ENCODE data around the gene DUSP22.

DUSP22 gene

DNA sequence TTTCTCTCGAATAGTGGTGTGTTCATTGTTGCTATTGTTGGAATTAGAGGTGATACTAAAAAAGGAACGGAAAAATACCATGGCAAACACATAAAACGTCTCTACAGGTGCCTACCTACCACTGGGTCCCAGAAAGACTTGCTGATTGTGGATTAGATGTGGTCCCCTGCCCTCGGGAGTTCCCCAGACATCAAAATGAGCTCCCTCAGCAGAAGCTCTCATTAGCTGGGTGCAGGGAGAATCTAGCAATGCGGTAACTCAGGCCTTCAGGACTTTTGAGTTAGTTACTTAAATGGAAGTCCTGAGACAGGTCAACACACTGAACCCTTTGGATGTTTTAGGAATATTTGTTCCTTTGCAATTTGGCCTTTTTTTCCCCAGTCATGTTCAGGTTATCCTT lies 105.3 kb downstream of the DUSP22 start:
- peaks cover 79% of the 10 kb centered on the region for H3K4me1 Mint-ChIP-seq (ENCODE audit: low read depth)
- no peaks in the 10 kb centered on the region for H3K9me3 Mint-ChIP-seq
- H3K27ac Mint-ChIP-seq = peak overlapping the region; percentile 55
- H3K4me3 Mint-ChIP-seq = peak overlapping the region; percentile 62
- no peaks in the 10 kb centered on the region for H3K27me3 Mint-ChIP-seq (ENCODE audit: low read depth)
- H3K36me3 Mint-ChIP-seq (ENCODE audit: low read depth) = peaks cover 77% of the 10 kb centered on the region

DNA sequence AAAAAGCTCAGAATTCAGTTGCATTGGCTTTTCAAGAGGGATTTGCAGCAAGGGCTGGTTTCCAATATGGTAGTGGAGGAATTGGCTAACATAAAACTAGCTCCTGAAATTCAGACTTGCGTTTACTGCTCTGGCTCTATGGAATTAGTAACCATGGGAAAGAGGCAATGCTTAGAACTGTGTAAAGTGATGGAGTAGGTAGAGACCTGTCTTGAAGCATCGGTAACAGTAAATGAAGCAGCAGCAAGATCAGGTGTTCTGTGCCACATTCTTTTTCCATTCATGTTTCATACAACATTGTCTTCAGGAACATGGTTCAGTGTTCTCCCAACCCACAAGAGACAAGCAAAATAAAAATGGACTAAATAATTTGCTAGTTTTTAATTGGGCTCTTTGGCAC lies 105.8 kb downstream of the DUSP22 start:
- Mint-ChIP-seq H3K27ac (no peak overlapping the region), H3K9me3 (no peaks in the 10 kb centered on the region), H3K4me3 (no peak overlapping the region), H3K27me3 (ENCODE audit: low read depth) (no peaks in the 10 kb centered on the region), H3K4me1 (ENCODE audit: low read depth) (peaks cover 84% of the 10 kb centered on the region), H3K36me3 (ENCODE audit: low read depth) (peaks cover 81% of the 10 kb centered on the region)

DNA sequence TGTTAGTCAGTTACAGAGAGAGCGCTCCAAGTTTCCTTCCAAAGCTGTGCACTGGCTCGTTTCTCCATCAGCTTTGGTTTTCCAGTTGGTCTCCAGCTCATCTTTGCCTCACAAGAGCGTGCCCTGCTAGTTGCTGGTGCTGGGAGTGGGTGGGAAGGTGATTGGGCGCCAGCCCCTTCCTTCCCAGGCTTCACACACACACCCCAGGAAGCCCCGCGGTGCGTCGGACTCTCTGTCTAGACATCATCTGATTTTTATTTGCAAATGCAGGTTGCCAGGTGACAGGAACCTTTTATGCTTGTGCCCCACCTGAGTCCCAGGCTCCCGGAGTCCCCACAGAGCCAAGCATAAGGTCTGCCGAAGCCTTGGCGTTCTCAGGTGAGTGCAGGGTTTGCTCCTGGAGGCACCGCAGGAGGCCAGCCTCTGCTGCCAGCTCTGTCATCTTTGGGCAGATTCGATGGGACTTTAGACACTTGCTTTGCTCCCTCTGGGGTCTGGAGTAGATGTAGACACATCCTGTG lies 106.3 kb downstream of the DUSP22 start:
- no peaks in the 10 kb centered on the region for H3K9me3 Mint-ChIP-seq
- peak overlapping the region; percentile 10 for H3K4me3 Mint-ChIP-seq
- no peaks in the 10 kb centered on the region for H3K27me3 Mint-ChIP-seq (ENCODE audit: low read depth)
- H3K27ac Mint-ChIP-seq = no peak overlapping the region
- peaks cover 86% of the 10 kb centered on the region for H3K36me3 Mint-ChIP-seq (ENCODE audit: low read depth)
- peaks cover 90% of the 10 kb centered on the region for H3K4me1 Mint-ChIP-seq (ENCODE audit: low read depth)

DNA sequence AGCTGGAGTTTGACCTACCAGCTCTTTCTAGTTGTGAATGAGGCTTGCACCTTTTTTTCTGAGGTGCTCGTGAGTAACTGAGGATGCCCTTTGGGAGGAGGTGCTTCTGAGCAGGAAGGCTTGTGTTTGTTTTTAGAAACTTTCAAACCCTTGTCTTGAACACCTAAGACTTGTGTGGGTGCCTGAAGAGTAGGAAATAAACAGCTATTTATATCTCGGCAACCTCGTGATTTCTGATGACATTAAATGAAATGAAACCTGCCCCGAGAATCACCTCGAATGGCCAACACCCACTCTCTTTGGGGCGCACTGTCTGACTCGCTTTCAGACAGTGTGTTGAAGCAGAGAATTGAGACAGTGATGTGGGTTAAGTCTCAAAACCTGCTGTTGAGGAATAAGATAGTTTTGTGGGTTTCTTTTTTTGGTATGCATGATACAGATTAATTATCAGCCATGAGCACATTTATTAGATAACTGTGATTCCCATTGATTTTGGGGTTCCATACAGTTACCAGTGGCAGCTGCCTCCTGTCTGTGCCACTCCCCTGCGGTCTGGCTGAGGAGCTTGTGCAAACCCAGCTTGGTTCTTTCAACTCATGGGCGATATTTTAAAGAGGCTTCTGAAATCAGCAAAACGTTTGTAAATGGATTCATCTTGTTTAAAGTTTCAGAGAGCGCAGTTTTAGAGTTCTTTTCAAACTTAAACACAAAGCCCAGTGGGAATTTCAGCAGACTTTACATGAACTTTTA lies 107.7 kb downstream of the DUSP22 start:
- H3K4me1 Mint-ChIP-seq (ENCODE audit: low read depth) = peaks cover 91% of the 10 kb centered on the region
- H3K9me3 Mint-ChIP-seq = no peaks in the 10 kb centered on the region
- peaks cover 85% of the 10 kb centered on the region for H3K36me3 Mint-ChIP-seq (ENCODE audit: low read depth)
- H3K27ac Mint-ChIP-seq = peak overlapping the region; percentile 69
- H3K4me3 Mint-ChIP-seq = peak overlapping the region; percentile 60
- H3K27me3 Mint-ChIP-seq (ENCODE audit: low read depth) = no peaks in the 10 kb centered on the region

DNA sequence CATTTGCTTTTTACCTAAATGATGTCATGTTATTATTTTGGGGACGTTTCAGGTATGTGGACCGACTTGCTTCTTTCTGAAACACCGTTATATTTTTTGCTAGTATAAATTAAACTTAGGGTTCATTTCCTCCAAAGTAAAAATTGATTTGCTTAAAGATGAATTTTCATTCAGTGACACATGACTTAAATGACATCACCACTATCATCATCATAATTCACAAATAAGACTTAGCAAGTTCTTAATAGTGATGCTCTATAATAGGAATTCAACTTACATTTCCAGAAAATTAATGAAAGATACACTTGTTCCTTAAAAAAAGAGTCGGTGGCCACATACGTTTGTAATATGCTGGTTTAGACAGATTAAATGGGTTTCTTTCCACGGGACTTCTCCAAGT lies 108.5 kb downstream of the DUSP22 start:
- no peak overlapping the region for H3K4me3 Mint-ChIP-seq
- H3K27me3 Mint-ChIP-seq (ENCODE audit: low read depth) = no peaks in the 10 kb centered on the region
- H3K36me3 Mint-ChIP-seq (ENCODE audit: low read depth) = peaks cover 86% of the 10 kb centered on the region
- H3K9me3 Mint-ChIP-seq = no peaks in the 10 kb centered on the region
- H3K27ac Mint-ChIP-seq = no peak overlapping the region
- peaks cover 88% of the 10 kb centered on the region for H3K4me1 Mint-ChIP-seq (ENCODE audit: low read depth)

Data from T-helper 1 cell treated with Interleukin-12 subunit alpha and Interleukin-12 subunit beta and Interleukin-4 antibody, amounts not matched to agents 30 μg/mL and 1 μg/mL, for 36 hours (primary cell).